Activated effector memory CD4-positive, alpha-beta T cell treated with anti-CD3 and anti-CD28 coated beads, Interleukin-2, amount 50 U/mL, for 16 hours (primary cell): ENCODE data around the gene RPGRIP1.
A peak's percentile ranks its signal among the peaks of the same experiment; 100 is the strongest.
"Not testable (repeated sequence)": the region's sequence is repeated elsewhere in the genome, so short reads cannot be mapped to it uniquely, and the experiment has no call there.

Experiments used
- DNase-seq: peaks from one replicate; pipeline ENCODE4 v3.0.0-alpha.2; 2020

Gene RPGRIP1

DNA sequence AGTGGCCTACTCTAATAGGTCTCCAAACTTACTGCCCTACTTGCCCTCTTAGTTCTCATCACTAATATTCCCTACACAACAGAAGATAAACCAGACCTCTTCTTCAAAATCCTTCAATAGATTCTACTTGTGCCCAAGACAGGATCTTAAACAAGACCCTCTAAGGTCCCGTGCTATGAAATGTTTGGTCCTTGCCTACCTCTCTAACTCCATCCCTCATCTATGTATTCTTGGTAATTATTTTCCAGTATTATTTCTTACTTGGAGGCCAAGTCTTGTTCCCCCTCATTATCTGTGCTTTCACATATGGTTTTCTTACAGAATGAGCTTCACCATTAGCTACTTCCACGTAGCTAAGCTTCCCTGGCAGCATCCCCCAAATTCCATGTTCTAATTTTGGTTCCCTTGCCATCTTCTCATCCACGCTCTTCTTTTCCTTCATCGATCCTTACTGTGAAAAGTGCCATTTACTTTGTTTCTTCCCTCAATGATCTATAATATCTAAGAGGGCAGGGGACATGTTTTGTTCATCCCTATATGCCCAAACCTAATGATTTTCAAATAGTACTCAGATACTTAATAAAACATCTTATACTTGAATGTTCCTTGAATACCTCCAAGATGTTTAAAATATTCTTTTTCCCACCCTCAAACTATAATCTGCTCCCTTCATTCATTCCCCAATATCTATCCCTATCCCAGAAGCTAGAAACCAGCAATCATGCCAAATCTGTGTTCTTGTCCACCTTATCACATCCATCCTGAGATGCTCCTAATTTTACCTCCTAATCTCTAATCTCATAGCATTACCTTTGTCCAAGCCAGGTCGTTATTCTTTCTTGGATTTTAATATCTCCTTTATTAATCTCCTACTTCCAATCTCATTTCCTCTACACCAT is 20.7 kb upstream of the RPGRIP1 start:
- DNase-seq = no peak

DNA sequence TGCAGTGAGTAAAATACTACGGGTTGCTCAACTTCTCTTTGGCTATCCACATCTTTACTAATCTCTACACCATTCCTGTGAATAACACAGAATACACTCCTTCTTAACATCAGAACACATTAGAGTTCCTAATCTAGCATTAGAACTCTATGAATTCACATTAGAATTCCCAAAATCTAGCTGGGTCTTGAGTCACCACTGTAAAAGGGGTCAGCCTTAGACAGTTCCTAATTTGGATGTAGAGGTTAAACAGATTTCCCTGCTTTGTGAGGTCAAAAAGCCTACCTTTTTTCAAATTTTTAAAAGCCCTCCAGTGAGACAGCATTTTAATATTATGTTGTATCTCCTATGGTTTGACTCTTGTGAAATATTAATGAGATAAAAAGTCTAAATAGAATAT is 18.1 kb upstream of the RPGRIP1 start:
- no peak for DNase-seq

DNA sequence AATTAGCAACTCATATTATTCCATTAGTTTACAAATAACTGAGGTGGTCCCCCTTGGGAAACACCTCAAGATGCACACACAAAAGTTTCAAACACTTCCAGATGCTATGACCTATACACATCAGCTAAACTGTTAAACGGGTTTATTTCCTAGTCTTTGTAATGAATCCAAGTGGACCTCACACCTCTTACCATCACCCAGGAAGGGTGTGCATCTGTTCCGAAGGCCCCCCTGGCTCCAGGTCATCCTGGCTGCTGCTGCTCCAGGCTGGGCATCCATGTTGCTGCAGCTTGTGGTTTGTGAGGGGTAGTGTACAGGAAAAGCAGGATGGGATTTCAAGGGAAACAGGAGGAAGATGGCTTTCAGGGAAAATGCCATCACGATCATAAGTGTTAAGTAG is 17.5 kb upstream of the RPGRIP1 start:
- peak; percentile 60 for DNase-seq

DNA sequence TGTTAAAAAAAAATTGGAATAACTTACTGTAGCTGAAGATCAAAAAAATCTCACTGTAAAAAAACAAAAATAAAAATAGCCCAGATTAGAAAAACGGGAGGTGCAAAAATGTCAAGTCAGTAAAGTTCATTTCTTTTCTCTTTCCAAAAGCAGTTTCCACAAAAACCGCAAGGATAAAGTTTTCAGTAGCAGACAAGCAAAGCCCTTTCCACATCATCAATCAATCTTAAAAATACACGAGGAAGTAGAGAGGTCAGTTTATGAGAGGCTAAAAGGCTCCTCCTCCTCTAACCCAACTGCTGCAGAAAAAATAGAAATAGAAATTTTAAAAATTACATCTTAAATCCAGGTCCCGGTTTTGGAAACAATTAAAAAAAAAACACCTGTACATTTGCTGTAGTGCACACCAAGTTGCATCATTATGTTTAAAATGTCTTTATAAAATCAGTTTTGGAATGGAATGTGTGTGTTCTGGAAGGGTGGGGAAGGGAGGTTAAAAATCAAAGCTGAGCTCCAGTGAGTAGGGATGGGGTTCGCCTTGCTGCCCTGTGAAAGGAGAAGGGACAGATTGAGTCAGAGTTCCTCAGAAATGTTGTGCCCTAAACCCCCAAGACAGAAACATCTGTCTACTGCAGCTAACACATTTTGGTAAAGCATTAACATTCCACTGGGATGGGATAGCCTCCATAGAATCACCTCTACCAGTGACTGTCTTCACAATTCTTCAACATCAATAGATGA is 16.4 kb upstream of the RPGRIP1 start:
- peak; percentile 63 for DNase-seq

DNA sequence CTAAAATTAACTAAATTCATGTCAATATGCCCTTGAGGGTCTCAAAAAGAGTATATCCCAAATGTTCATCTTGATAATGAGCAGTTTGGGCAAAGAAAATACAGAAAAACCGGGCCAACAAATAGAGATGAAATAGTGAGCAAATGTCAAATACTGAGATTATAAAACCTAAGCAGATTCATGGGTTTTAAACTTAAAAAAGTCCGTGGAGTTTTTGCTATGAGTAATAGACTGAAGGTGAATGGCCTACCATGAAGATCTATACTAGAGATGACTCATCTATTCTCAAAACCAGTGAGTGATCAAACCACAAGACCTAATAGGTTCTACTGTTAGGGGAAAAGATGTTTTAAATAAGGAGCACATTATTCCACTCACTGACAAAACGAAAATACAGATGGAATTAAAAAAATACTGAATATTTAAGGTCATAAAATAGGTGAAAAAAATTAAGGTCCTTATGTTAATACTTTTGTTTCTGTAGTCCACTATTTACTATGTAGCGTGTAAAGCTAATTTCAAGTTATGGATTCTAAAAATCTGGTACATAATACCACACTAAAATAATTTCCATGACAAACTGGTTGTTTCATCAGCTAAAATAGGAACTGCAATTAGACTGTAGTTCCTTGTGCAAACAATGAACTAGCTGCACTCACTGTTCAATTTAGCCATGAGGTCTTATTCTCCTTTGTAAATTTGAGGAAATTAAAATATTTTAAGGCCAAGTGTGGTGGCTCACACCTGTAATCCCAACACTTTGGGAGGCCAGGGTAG is 15.7 kb upstream of the RPGRIP1 start:
- no peak for DNase-seq

DNA sequence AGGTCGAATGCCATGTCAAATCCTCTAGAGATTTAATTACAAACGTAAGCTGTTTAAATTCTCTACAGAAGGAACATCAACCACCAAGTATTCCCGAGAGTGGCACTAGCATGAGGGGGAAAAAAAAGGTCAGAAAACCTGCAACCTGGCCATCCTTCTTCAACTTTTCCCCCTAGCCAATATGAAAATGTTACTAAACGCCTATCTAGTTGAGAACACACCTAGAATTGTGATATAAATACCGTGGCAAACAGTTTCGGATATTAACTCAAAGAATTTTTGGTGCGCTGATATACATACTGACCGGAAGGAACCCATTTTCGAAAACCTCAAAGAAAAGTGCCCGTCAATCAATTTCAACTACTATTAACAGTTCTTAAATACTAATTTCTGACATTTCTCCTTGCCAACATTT is 12.4 kb upstream of the RPGRIP1 start:
- no peak for DNase-seq

DNA sequence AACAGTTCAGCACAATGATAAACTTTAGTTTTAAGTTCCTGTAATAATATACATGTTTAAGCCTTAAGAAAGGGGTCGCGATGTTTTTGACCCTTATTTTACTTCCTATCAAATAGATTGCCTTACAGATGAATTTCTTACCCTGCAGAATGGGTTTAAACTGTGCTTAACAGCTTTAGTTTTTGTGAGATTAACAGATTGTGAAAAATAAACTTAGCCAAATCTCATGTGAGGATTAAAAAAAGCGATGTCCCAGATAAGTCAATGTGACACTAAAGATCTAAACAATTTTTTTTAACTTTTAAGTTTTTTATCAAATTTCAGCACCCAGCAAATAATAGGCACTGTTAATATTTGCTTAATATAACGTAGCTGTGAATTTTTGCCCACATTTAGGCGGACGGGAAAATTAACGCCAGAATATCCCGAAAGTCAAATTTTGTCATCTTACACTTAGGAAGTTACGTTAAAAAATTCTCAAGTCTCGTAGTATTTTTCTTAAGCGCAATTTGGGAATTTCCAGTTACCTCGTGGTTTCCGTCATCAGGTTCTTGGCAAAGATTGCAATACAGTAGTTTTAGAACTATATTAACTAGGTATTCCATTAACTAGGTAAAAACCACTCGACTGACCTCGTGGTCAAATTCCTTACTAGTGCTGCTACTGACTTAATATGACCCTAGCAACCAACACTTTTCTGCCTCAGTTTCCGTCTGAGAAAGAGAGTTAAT is 11.8 kb upstream of the RPGRIP1 start:
- DNase-seq = peak; percentile 57

DNA sequence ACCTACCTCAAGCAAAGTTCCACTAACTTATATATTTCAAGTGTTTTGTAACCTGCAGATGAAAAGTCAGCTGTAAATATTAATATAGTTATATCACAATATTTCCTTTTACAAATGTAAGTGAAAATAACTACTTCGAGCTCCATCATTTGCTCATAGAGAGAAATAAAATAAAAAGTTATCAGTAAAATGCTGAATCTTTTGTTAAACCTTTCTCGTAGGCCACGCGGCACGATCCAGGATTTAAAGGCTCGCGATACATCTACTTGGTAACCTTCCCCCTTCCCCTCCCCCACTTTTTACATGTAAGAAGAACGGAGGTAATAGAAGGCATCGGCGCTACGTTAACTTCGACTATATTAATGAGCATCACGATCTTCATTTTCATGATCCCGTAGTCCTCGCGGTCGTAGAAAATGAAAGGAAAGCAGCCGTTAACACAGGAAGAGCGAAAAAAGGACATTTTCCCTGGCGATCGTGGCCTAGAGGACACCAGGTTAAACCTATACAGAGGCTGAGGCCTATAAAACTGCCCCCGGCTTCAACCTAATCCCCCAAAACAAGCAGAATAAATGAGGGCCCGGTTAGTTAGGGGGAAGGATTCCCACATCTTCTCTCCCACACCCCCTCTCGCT is 11.1 kb upstream of the RPGRIP1 start:
- DNase-seq = peak; percentile 75

DNA sequence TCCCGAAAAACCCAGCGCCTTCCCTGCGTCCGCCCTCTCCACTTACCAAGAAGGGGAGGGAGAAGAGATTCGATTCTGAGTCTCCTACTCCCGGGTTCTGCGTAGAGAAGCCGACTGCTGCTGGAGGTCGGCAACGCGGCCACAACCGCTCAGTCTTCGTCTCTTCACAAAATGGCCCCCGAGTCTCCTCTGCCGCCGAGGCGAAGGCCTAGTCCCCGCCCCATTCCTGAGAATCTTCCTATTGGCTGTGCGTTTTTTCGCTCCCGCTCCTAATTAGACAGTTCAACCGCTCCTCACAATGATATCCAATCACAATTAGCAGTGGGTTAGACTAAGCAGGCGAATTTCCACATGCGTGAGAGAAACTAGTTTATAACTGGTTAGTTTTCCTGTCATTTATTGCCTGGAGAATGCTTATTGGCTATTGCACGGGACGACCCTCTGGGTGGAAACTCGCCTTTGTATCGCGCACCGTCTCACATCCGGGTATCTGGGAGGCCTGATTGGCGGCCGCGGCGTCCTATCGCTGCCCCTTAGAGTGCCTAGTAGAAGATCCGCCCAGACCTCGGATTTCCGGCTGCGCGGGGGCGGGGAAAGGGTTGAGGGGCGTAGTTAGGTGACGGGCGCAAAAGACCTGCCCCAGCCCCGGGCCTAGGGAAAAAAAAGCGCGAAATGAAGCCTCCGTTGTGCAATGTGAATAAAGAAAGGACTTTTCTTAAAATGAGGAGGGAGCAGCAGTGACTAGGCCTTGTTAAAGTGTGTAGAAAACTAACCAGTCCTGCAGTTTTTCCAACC is 10.4 kb upstream of the RPGRIP1 start, which contains the start of gene HNRNPC:
HNRNPC (minus strand) TSS at position 191 of the 795 bp plus-strand sequence. CDS start 35,249 bp downstream, outside the sequence.
- peak; percentile 100 for DNase-seq

DNA sequence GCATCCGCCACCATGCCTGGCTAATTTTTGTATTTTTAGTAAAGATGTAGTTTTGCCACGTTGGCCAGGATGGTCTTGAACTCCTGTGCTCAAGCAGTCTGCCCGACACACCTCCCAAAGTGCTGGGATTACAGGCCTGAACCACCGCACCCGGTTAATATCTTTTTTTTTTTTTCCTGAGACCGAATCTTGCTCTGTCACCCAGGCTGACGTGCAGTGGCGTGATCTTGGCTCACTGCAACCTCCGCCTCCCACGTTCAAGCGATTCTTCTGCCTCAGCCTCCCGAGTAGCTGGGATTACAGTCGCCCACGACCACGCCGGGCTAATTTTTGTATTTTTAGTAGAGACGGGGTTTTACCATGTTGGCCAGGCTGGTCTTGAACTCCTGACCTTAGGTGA is 7.2 kb upstream of the RPGRIP1 start:
- DNase-seq = not testable (repeated sequence)

DNA sequence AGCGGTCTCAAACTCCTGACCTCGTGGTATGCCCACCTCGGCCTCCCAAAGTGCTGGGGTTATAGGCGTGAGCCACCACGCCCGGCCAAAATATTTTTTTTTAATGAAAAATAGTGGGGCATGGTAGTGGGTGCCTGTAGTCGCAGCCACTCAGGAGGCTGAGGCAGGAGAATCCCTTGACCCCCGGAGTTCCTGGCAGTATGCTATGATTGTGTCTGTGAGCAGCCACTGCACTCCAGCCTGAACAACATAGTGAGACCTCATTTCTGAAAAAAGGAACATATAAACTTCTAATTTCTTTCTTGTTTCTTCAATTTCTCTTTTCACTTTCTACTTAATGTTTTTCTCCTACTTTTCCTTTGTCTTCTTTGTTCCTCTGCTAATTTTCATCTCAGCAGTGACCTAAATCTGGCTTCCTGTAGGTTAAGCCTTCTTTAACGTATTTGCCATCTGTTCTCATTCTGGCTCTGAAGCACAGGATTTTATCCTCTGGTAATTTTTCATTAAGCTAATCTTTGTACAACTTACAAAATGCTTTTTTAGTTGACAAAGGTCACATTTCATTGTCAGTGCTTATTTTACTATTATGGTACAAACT is 4.5 kb upstream of the RPGRIP1 start:
- DNase-seq = no peak

DNA sequence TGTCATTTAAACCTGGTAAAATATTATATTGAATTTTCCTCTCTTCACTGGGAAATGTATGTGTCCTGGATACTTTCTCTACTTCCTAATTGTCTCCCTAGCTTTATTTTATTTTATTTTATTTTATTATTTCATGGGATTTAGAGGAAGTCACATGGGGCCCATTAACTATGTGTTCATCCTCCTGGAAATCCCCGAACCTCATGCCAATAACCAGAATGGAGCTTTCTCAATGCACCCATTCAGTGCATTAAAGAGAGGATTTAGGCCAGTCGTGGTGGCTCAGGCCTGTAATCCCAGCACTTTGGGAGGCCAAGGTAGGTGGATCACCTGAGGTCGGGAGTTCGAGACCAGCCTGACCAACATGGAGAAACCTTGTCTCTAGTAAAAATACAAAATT is 1.3 kb upstream of the RPGRIP1 start:
- no peak for DNase-seq

DNA sequence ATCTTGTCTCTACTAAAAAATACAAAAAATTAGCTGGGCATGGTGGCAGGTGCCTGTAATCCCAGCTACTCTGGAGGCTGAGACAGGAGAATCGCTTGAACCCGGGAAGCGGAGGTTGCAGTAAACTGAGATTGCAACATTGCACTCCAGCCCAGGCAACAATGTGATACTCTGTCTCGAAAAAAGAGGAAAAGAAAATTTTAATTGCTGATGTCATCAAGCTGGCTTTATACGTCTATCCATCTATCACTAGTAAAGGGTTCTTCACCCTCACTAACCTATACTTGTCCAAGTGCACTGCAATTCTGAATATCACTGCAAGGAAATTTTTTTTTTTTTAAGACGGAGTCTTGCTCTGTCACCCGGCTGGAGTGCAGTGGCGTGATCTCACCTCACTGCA is 2.0 kb downstream of the RPGRIP1 start:
- not testable (repeated sequence) for DNase-seq

DNA sequence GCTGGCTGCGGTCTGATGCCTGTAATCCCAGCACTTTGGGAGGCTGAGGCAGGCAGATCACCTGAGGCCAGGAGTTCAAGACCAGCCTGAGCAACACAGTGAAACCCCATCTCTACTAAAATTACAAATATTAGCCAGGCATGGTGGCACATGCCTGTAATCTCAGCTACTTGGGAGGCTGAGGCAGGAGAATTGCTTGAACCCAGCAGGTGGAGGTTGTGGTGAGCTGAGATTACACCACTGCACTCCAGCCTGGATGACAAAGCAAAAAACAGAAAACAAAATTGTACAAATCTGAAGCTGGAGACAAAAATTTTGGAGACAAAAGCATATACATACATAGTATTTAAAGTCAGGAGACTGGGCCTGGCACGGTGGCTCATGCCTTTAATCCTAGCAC is 6.6 kb downstream of the RPGRIP1 start:
- not testable (repeated sequence) for DNase-seq

DNA sequence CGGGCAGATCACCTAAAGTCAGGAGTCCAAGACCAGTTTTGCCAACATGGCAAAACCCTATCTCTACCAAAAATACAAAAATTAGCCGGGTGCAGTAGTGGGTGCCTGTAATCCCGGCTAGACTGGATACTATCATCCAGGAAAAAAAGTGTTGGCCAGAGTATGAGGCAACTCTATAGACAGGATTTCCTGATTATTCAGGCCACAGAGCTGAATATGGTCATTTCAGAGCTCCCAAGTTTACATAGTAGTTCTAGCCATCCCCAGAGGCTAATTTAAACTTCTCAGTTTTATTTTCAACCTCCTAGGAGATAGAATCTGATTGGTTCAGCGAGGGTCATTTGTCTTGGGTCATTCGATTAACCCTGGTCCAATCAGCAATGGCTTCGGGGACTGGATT is 7.3 kb downstream of the RPGRIP1 start:
- DNase-seq = no peak

DNA sequence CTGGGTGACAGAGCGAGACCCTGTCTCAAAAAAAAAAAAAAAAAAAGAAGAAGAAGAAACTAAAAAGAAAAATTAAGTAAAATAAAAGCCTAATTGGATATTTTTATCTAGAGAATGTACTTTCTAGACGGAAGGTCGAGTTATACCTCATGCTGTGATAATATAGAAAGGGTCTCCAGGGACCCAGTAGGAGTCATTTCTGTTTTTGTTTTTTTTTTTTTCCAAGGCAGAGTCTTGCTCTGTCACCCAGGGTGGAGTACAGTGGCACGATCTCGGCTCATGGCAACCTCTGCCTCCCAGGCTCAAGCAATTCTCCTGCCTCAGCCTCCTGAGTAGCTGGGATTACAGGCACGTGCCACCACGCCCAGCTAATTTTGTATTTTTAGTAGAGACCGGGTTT is 14.1 kb downstream of the RPGRIP1 start:
- not testable (repeated sequence) for DNase-seq

DNA sequence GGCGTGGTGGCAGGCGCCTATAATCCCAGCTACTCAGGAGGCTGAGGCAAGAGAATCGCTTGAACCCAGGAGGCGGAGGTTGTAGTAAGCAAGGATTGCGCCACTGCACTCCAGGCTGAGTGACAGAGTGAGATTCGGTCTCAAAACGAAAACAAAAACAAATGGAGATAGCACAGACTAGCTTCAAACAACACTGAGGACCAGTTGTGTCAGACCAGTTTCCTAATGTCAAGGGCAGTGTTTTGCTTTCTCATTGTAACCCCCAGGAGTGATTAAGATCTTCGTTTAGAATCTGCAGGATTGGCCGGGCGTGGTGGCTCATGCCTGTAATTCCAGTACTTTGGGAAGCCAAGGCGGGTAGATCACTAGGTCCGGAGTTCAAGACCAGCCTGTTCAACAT is 18.5 kb downstream of the RPGRIP1 start:
- DNase-seq = no peak

DNA sequence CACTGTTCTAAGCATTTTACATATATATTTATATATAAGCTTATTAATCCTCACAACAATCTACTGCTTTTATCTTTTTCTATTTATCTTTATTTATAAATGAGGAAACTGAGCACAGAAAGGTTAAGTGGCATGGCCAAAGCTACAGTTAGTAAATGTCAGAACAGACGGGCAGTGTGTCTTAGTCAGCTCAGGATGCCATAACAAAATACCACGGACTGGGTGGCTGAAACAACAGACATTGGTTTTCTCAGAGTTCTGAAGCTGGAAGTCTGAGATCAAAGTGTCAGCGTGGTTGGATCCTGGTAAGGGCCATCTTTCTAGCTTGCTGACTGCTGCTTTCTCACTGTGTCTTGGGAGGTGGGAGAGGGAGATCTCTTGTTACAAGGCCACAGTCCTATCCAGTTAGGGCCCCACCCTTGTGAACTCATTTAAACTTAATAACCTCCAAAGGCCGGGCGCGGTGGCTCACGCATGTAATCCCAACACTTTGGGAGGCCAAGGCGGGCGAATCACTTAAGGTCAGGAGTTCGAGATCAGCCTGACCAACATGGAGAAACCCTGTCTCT is 19.8 kb downstream of the RPGRIP1 start:
- no peak for DNase-seq

DNA sequence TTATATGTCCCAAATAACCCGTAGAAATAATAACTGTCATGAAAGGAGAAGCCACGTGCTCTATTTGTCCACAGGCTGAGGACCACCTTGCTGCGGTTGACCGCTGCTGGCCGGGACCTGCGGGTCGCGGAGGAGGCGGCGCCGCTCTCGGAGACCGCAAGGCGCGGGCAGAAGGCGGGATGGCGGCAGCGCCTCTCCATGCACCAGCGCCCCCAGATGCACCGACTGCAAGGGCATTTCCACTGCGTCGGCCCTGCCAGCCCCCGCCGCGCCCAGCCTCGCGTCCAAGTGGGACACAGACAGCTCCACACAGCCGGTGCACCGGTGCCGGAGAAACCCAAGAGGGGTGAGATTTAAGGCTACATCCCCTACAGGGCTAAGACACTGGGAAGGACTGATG is 21.0 kb downstream of the RPGRIP1 start:
- DNase-seq = peak; percentile 70
